CD4-positive, alpha-beta T cell treated with Interferon alpha-2 for 1 hour (primary cell): ENCODE results near the gene SLC16A10.
"Not testable (repeated sequence)": the region's sequence is repeated elsewhere in the genome, so short reads cannot be mapped to it uniquely, and the experiment has no call there.

Experiments
- DNase-seq, 2 donors: peaks; one replicate each; pipeline ENCODE4 v3.0.0-alpha.2; 2020 to 2022

The SLC16A10 gene

DNA sequence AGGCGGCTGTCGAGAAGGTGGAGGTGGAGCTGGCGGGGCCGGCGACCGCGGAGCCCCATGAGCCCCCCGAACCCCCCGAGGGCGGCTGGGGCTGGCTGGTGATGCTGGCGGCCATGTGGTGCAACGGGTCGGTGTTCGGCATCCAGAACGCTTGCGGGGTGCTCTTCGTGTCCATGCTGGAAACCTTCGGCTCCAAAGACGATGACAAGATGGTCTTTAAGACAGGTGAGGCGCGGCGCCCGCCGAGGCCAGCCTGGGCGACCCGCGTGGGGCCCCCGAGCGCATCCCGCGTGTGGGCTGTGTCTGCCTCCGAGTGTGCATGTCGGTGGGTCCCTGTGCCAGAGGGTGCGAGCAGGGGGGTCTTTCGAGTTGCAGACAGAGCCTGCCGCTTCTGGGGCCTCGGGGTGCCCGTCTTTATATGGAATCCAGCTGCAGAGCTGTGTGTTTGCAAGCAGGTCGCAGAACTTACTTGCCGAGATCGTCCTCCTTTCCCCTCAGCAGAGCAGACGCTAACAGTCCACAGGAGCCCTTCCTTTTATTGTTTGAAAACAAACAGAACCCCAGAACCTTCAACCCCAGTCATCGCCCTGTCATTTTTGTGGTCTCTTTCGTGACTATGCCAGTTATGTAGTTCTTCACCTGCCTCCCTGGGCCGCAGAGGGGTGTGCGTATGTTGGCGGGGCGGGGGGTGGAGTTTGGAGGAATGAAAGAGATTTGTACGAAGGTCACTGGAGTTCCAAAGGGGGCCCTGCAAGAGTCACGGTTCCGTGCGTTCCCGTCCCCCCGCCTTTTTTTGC, 766 bp downstream of the SLC16A10 start:
- peak; percentile 40 to 54 for DNase-seq

DNA sequence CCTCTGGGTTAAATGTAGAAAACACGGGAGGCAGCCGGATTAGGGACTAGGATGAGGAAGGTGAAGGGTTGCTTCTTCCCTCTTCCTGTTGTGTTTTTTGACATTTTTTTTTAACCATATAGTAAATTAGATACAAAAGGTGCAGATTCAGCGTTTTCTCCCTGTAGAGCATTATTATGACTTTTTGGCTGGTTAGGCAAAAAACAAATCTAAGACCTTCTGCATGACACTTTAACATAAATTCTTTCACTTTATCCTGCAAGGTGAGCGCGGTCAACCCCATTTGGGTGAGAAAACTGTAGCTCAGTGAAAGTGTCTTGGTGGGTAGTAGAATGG, 1.3 kb downstream of the SLC16A10 start:
- no peak for DNase-seq

DNA sequence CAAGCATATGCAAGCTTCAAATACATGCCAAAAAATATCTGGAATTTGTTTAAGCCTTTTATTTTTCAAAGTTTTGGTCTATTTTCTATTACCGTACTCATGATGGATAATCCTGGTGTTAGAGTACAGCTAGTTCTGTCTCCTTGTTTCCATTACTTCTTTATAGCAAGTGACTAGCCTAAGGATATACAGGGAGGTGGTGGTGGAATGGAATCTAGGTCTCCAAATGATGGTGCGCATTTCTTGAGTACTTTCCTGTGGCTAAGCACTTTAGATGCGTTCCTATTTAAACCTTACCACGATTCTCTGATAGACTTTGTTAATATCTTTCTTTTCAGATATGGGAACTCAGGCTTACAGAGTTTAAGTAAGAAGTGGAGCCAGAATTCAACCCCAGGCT, 3.5 kb downstream of the SLC16A10 start:
- DNase-seq = no peak

DNA sequence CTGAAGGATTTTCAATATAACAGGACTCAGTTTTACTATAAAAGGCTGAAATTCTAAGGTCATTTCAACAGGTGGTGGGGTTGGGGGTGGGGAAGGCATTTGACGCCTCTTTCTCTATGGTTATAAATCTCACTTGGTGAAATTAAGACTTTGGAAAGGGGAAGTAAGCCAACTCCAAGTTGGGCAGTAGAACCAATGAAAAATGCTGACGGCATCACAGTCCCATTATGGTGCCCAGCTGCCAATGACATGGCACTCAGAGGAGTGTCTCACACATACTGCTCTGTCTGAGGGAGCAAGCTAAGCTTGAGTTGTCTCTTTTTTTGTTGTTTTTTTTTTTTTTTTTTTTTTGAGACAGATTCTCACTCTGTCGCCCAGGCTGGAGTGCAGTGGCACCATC, 4.7 kb downstream of the SLC16A10 start:
- no peak for DNase-seq

DNA sequence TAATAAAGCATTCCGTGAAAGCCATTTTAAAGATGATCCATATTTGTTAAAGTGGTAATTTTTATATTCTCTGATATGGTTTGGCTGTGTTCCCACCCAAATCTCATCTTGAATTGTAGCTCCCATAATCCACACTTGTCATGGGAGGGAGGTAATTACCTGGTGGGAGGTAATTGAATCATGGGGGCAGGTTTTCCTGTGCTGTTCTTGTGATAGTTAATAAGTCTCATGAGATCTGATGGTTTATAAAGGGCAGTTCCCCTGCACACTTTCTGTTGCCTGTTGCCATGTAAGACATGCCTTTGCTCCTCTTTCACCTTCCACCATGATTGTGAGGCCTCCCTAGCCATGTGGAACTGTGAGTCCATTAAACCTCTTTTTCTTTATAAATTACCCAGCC, 8.2 kb downstream of the SLC16A10 start:
- not testable (repeated sequence) for DNase-seq

DNA sequence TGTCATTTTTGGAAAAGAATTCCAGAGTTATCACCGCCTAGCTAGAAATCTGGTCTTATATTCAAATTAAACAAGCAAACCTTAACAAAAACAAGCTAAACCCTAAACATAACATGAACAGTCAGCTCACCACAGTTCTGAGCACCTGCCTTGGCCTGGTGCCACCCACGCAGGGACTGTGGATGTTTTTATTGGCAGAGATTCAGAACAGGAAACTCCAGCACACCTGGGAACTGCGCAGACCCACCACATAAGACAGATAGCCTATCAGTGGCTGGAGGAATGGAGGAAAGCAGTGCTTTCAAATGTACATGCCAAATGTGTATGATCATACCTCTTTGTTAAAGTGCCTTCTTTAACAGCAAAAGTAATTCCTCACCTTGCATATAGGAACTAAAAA, 8.9 kb downstream of the SLC16A10 start:
- DNase-seq = peak; percentile 25 to 46

DNA sequence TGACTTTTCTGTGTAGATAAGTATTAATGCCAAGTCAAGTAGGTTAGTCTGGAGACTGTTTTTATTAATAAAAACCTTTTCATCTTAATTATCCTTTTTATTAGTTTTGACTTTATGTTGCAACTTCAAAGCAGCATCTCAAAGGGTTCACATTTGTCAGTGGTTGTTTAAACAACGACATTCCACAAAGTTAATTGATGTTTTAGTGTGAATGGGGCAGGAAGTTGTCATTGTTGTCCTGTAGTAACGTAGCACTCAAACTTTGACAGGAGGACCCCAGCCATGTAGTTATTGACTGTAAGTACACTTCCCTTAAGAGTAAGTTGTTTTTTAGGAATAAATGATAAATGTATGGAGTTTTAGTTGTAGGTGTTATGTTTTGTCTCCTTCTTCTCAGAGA, 11.3 kb downstream of the SLC16A10 start:
- DNase-seq = no peak

DNA sequence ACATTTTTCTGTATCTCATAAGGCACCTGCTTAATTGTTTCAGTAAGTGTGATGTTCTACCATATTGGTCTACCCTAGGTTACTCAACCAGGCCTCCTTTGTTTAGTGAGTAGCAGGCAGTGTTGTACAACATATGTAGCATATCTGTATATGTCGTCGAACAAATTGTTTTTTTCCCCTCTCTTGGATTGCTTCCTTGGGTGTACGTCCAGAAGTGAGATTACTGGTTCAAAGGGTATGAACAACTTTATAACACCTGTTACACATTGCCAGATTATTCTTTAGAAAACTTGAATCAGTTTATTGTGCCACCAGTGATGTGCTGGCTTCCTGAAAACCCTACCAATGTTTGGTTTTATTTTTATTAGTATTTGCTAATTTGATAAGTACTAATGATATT, 14.7 kb downstream of the SLC16A10 start:
- DNase-seq = no peak

DNA sequence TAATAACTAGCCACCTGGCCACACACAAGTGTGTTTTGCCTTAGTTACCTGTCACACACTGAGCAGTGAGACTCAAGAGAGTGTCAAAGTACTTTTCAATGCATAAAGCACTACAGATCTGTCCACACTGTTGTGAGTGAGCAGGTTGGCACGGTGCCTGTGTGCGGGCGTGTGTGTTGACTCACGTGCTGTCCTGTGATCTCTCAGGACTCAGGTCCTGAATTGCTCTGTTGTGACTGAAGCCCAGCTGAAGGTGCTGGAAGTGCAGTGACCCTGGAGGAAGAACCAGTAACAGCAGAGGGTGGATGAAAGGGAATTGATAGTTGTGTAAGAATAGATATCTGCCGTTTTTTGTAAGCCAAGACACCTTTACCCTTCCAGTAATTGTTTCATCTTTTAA, 18.3 kb downstream of the SLC16A10 start:
- no peak for DNase-seq

DNA sequence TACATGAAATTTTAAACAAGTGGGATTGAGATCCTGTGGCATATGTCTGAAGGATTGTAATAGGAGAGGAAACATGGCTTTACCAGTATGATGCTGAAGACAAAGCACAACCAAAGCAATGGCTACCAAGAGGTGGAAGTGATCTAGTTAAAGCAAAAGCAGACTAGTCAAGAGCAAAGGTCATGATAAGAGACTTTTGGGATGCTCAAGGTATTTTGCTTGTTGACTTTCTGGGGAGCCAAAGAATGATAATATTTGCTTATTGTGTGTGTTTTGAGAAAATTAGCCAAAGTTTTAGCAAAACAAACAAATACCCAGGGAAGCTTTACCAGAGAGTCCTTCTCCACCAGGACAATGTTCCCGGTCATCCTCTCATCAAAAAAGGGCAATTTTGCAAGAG, 20.3 kb downstream of the SLC16A10 start:
- DNase-seq = no peak

DNA sequence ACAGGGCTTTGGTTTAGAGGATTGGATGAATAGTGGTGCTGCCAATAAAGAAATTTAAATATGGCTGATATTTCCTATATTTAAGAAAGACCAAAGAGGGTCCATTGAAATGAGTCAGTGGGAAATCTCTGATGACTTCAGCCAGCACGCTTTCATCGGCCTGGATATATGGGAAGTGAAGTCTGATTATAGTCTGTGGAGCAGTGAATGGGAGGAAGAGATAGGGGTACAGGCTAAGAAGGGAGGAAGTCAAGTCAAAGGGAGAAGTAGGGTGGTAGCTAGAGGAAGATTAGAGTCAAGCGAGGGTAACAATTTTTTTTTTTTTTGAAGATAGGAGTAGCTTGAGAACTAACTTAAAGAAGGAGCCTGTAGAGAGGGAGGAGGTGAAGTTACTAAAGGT, 22.7 kb downstream of the SLC16A10 start:
- DNase-seq = no peak

DNA sequence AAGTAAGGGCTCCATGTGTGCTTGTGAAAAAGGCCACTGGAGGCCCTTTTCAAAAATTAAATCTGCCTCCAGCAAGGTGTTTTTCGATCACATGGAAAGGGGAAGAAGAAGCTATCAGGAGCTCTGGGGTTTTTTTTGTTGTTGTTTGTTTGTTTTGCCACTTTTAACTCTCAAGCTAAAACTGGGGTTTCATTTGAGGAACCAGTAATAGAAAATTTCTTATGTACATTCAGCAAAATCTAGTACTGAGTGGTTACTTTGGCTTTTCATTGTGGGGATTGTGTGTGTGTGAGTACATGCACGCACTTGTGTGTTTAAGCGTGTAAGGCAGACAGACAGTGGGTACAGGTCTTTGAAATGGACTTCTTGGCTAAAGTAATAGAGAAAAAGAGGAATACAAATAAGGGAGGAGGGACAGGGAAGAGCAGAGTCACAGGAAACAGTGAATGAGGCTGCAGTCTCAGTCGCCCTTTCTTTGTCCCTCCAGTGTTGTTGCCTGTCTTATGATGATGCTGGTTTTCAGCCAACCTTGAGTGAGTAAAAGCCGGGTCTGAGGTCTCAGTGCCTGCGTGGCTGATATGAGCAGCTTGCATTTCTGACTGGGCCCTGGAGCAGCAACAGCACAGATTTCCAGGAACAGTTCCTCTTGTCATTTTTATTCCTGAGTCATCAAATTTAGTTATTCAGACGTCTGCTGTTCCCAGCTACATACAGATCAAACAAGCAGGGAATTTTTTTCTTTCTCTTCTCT, 26.2 kb downstream of the SLC16A10 start:
- DNase-seq = peak; percentile 13 to 57

DNA sequence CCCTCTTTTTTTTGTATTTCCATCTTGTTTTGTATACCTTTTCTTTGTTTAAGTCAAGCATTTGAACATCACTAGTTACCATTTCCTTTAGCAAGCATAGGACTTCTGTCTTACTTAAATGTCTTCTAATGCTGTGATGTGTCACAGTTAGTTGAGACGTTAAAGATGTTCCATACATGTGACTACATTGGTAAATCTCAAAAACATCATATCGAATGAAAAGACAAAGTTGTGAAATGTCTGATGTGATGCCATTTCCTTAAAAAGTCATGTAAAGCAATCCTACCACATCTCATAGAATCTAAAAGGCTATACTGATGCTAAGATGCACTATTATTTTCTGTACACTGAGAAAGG, 26.8 kb downstream of the SLC16A10 start:
- DNase-seq = no peak

DNA sequence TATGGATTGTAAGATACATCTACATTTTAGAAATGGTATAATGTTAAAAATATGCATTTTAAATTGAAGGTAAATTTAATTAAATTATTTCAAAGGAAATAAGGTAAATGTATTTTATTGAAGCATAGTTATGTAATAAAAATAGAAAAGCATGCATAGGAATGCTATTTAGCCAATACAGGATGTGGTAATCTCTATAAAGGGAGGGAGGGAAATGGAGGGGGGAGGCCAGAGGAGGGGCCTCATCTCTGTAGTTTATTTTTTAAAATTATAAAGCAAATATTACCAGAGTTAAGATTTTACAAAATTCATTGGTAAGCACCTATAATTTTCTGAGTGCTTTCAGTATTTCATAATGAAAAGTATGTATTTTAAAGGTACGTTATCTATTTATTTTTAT, 27.2 kb downstream of the SLC16A10 start:
- peak in 1 of 2 donors; percentile 9 for DNase-seq

DNA sequence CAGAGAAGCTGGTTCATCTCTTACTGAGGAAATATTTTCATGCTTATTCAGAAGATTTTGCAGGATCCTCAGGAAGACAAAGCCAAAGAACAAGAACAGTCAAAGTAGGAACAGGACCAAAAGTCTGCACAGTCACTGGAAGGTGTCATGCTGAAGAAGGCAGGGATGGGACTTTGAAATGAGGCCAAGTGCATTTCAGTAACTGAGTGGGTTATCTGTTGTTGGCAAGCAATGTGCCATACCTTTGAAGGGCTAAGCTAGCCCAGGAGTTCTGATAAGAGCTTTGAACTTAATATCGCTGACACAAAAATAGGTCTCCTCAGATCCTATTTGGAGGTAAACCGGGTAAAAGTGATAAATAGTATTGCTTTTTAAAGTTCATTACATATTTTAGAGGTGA, 31.5 kb downstream of the SLC16A10 start:
- no peak for DNase-seq

DNA sequence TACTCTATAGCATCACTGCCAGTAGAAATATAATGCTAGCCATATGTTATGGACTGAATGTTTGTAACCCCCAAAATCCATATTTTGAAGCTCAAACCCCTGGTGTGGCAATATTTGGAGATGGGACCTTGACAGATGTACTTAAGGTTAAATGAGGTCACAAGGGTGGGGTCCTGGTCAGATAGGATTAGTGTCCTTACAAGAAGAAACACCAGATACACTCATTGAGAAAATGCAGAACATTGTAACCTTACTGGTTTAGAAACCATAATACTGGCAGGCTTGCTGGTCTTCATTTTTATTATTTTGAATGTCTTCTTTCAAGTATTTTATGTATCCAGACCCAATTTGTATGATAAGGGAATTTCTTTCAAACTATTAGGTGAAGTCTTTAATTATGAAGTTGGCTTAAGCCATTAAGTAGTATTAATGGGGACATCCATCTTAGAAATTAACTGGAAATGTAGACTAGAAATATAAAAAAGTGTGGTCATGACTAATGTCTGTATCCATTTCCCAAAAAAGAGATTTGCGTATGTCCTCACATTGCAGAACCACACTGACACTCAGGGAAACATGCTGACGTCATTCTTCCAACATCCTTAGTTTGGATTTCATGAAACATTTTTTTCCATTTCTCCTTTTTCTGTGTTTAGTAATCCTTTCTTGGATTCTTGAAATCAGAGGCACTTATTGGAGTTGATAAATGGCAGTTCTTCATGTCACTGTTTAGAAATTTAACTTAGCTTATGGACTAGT, 32.4 kb downstream of the SLC16A10 start:
- DNase-seq = peak in 1 of 2 donors; percentile 14

DNA sequence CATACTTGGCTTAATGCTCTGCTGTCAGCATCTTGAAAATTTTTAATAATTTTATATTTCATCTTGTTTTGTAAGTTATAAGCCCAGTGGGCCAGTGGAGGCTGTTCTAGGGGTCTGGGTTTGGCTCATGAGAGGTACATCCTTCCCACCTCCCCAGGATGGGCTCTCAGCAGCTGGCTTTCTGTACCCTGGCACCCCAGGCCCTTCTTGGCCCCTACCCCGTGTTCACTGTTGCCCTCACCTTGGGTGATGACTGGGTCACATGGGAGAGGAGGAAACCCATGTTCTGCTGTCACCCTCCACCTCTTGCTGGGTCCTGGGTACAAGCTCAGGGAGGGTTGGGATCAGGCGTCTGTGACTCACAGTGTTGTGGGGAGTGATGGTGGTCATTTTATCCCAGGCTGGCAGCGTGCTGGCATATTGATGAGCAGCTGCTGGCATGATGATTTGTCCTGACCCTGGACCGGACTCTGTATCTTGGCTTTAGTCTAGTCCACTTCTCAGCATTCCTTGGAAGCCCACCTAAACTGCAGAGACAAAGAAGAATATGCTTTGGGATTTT, 34.6 kb downstream of the SLC16A10 start:
- DNase-seq = no peak

DNA sequence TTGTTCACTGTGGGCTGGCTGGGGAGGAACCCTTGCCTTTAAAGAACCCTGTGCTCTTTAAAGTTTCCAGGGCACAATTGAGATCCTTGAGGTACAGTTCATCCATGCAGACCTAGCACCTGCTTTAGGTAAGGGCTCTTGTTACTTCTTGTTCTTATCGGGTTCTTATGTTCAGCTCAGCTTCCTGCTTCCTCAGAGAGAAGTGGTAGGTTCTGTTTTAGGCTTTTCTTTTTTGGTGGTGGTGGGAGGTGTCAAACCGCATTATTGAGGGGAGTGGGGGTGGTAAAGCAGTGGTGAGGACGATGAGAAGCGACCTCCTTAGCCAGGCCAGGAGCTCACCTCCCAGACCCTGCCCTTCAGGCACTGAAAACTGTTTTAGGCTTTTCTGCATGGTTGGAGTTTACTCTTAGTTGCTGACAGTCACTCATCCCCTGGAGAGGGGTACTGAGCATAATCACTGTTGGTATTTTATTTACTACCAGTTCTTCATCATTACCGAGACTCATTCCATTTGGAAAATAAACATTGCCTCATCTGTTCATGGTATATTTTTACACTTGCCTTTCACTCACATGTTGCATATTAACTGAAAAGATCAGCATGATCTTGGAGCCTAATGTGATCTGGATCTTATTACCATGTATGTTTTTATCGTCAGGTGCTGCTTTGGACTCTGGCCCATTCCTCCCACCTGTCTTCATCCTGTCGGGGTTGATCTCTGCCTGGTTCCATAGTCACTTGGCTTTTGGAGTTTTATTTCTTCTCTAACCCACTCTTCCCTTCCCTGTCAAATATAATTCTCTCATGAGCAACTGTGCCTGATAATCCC, 35.4 kb downstream of the SLC16A10 start:
- no peak for DNase-seq

DNA sequence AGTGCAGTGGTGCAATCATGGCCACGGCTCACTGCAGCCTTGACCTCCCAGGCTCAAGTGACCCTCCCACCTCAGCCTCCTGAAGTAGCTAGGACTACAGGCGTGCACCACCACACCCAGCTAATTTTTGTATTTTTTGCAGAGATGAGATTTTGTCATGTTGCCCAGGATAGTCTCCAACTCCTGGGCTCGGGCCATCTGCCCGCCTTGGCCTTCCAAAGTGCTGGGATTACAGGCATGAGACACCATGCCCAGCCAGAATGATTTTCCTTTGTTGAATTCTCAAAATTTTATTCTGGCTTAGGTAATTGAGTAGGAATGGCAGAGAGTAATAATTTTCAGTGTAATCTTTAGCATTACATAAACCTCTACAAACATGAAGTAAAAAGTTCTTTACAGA, 37.1 kb downstream of the SLC16A10 start:
- no peak for DNase-seq

DNA sequence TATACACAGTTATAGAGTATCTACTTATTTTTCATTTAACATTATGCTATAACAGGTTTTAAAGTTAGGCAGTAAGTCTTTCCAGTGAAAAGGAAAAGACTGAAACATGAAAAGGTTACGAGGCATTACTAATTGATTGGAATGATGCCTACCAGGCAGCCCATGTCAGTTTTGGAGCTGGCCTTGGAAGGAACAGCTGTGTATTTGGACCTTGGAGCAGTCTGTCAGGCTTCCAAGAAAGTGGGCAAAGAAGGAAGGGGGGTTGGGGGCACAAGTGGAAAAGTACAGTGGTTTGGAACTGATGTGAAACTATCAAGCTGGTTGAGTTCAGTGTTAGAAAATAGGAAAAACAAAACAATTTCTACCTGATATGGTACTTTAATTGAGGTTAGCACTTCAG, 41.7 kb downstream of the SLC16A10 start:
- no peak for DNase-seq

DNA sequence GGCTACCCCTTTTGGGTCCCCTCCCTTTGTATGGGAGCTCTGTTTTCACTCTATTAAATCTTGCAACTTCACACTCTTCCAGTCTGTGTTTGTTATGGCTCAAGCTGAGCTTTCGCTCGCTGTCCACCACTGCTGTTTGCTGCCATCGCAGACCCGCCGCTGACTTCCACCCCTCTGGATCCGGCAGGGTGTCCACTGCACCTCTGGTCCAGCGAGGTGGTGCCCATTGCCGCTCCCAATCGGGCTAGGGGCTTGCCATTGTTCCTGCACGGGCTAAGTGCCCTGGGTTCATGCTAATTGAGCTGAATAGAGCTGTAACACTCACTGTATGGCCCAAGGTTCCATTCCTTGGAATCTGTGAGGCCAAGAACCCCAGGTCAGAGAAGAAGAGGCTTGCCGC, 43.7 kb downstream of the SLC16A10 start:
- not testable (repeated sequence) for DNase-seq

DNA sequence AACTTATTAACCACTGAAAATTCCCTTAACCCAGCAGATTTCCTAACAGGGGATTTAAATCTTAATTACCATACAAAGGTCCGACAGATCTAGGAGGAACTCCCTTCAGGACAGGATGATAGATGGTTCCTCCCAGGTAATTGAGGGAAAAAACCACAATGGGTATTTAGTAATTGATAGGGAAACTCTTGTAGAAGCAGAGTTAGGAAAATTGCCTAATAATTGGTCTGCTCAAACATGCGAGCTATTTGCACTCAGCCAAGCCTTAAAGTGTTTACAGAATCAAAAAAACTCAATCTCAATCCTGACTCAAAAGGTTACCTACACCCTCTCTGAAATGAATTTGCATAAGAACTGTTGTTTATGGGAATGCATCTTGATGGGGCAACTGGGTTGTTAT, 45.4 kb downstream of the SLC16A10 start:
- DNase-seq = not testable (repeated sequence)
